ENCODE results near the gene WDR27. TPM values are rescaled to one million over a fixed set of nuclear protein-coding genes. Genes with fewer than 3 reads are reported as not detected.
A peak's percentile ranks its signal among the peaks of the same experiment; 100 is the strongest.

The WDR27 gene
- total RNA-seq, 1 donor = 23.9 TPM

DNA sequence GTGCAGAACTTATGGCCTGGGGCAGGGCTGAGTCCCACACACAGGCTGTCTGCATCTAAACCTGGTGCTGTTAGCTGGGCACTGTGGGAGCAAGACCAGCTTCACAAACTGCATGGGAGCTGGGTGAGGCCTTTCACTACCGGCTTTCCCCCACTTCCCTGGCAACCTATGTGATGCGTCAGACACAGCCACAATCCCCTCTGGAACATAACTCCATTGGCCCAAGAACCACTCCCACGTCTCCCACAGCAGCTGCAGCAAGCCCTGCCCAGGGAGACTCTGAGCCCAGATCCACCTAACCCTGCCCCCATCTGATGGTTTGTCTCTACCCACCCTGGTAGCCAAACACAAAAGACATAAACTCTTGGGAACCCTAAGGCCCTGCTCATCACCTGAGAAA is 9.3 kb downstream of the WDR27 start:
- Histone ChIP-seq H3K4me2 (ENCODE audit: insufficient read depth, low read length) (peak overlapping the region; percentile 25), H3K79me2 (ENCODE audit: insufficient read depth, low read length) (peaks cover 22% of the 10 kb centered on the region), H3K4me3 (ENCODE audit: insufficient read depth, low read length) (peak overlapping the region; percentile 4), H3K27me3 (ENCODE audit: insufficient read depth, low read length) (no peaks in the 10 kb centered on the region), H3K9me3 (ENCODE audit: low read depth, low read length) (no peaks in the 10 kb centered on the region), H3K27ac (ENCODE audit: low read depth, low read length) (peak overlapping the region; percentile 49), H3K36me3 (ENCODE audit: insufficient read depth, low read length) (peaks cover 12% of the 10 kb centered on the region), H4K20me1 (ENCODE audit: insufficient read depth, low read length) (no peaks in the 10 kb centered on the region), H2AFZ (ENCODE audit: low read length) (no peak overlapping the region), H3K4me1 (ENCODE audit: insufficient read depth, low read length) (peaks cover 24% of the 10 kb centered on the region)
- peak; percentile 51 for DNase-seq (ENCODE audit: insufficient read length, low spot score, missing footprints)
- TF ChIP-seq, protein P1, sequence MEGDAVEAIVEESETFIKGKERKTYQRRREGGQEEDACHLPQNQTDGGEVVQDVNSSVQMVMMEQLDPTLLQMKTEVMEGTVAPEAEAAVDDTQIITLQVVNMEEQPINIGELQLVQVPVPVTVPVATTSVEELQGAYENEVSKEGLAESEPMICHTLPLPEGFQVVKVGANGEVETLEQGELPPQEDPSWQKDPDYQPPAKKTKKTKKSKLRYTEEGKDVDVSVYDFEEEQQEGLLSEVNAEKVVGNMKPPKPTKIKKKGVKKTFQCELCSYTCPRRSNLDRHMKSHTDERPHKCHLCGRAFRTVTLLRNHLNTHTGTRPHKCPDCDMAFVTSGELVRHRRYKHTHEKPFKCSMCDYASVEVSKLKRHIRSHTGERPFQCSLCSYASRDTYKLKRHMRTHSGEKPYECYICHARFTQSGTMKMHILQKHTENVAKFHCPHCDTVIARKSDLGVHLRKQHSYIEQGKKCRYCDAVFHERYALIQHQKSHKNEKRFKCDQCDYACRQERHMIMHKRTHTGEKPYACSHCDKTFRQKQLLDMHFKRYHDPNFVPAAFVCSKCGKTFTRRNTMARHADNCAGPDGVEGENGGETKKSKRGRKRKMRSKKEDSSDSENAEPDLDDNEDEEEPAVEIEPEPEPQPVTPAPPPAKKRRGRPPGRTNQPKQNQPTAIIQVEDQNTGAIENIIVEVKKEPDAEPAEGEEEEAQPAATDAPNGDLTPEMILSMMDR (IDR thresholded peaks at IDR 0.05; ENCODE audit: extremely low read depth, low read depth, low read length) = no peak

DNA sequence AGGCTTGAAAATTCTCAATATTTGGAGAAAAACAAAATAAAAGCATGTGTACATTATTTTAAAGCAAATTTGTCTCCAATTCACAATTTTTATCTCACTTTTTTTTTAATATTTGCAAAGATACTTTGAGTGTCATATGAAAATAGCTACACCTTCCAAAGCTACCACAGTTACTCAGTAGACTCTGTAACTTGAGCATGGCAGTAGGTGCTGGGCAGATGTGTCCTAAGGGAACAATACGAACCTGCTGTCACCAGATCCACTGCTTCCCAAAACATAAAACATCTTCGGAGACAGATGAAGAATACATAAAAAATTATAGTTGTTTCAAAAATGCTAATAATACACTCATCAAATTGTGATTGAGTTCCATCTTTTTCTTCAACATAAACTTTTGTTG is 10.6 kb downstream of the WDR27 start:
- no peak overlapping the region for H3K4me3 ChIP-seq (ENCODE audit: insufficient read depth, low read length)
- peaks cover 22% of the 10 kb centered on the region for H3K4me1 ChIP-seq (ENCODE audit: insufficient read depth, low read length)
- H3K4me2 ChIP-seq (ENCODE audit: insufficient read depth, low read length) = no peak overlapping the region
- H3K27ac ChIP-seq (ENCODE audit: low read depth, low read length) = no peak overlapping the region
- TF ChIP-seq, protein P1 (IDR thresholded peaks at IDR 0.05; ENCODE audit: extremely low read depth, low read depth, low read length) = no peak
- peaks cover 19% of the 10 kb centered on the region for H3K36me3 ChIP-seq (ENCODE audit: insufficient read depth, low read length)
- DNase-seq (ENCODE audit: insufficient read length, low spot score, missing footprints) = no peak
- H2AFZ ChIP-seq (ENCODE audit: low read length) = no peak overlapping the region
- H4K20me1 ChIP-seq (ENCODE audit: insufficient read depth, low read length) = no peaks in the 10 kb centered on the region
- no peaks in the 10 kb centered on the region for H3K27me3 ChIP-seq (ENCODE audit: insufficient read depth, low read length)
- no peaks in the 10 kb centered on the region for H3K9me3 ChIP-seq (ENCODE audit: low read depth, low read length)
- H3K79me2 ChIP-seq (ENCODE audit: insufficient read depth, low read length) = peaks cover 19% of the 10 kb centered on the region

DNA sequence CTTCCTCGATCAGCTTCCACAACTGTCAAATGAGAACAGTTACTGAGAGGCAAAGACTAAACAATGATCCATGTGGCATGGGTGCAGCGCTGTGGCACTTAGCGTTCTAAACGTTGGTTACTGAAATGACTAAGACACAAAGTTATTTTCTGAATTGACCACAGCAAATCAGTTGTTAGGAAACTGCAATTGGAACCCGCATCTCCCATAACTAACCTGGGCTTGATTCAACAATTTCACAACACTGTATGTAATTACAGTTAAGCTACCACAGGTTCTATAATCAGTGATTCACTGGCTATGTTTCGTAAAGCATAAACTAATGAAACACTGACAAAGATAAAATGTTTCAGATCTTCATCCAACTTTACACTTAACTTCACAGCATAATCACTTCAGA is 12.5 kb downstream of the WDR27 start:
- TF ChIP-seq, protein P1 (IDR thresholded peaks at IDR 0.05; ENCODE audit: extremely low read depth, low read depth, low read length) = no peak
- H3K79me2 ChIP-seq (ENCODE audit: insufficient read depth, low read length) = peaks cover 18% of the 10 kb centered on the region
- H3K27ac ChIP-seq (ENCODE audit: low read depth, low read length) = peak overlapping the region; percentile 64
- peak; percentile 89 for DNase-seq (ENCODE audit: insufficient read length, low spot score, missing footprints)
- peak overlapping the region; percentile 24 for H3K4me3 ChIP-seq (ENCODE audit: insufficient read depth, low read length)
- no peaks in the 10 kb centered on the region for H3K27me3 ChIP-seq (ENCODE audit: insufficient read depth, low read length)
- H3K9me3 ChIP-seq (ENCODE audit: low read depth, low read length) = no peaks in the 10 kb centered on the region
- H3K36me3 ChIP-seq (ENCODE audit: insufficient read depth, low read length) = peaks cover 19% of the 10 kb centered on the region
- H3K4me2 ChIP-seq (ENCODE audit: insufficient read depth, low read length) = peak overlapping the region; percentile 69
- H2AFZ ChIP-seq (ENCODE audit: low read length) = peak overlapping the region; percentile 35
- H4K20me1 ChIP-seq (ENCODE audit: insufficient read depth, low read length) = peaks cover 4% of the 10 kb centered on the region
- peaks cover 22% of the 10 kb centered on the region for H3K4me1 ChIP-seq (ENCODE audit: insufficient read depth, low read length)

DNA sequence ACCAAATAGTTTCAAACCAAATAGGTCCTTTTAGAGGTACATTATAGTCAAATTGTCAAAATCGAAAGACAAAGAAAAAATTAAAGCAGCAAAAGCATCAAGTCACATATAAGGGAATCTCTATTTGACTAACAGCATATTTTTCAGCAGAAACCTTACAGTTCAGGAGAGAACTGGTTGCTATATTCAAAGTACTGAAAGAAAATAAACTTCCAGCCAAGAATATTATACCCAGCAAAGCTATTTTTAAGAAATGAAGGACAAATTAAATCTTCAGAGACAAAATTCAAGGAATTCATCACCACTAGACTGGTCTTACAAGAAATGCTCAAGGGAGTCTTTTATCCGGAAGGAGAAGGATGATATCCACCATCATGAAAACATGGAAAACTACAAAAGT is 16.0 kb downstream of the WDR27 start:
- TF ChIP-seq, protein P1 (IDR thresholded peaks at IDR 0.05; ENCODE audit: extremely low read depth, low read depth, low read length) = no peak
- no peak for DNase-seq (ENCODE audit: insufficient read length, low spot score, missing footprints)
- Histone ChIP-seq H3K4me2 (ENCODE audit: insufficient read depth, low read length) (no peak overlapping the region), H3K27ac (ENCODE audit: low read depth, low read length) (no peak overlapping the region), H3K4me3 (ENCODE audit: insufficient read depth, low read length) (no peak overlapping the region), H3K27me3 (ENCODE audit: insufficient read depth, low read length) (no peaks in the 10 kb centered on the region), H2AFZ (ENCODE audit: low read length) (no peak overlapping the region), H3K79me2 (ENCODE audit: insufficient read depth, low read length) (peaks cover 18% of the 10 kb centered on the region), H4K20me1 (ENCODE audit: insufficient read depth, low read length) (peaks cover 6% of the 10 kb centered on the region), H3K9me3 (ENCODE audit: low read depth, low read length) (no peaks in the 10 kb centered on the region), H3K36me3 (ENCODE audit: insufficient read depth, low read length) (peaks cover 26% of the 10 kb centered on the region), H3K4me1 (ENCODE audit: insufficient read depth, low read length) (peaks cover 17% of the 10 kb centered on the region)

Data from osteoblast (primary cell).